GM10847 (cell line): ENCODE data around the gene NELL1.

Source experiments
- POLR2A ChIP-seq: IDR thresholded peaks from 2 replicates; pipeline ENCODE4 v1.6.1; 2011; ENCODE audit not compliant: insufficient read length; ENCODE audit errors: extremely low read depth

The NELL1 gene

GRCh38 chr11:21110415-21110814 lies 441.0 kb downstream of the NELL1 start:
- TF ChIP-seq POLR2A = no peak

DNA sequence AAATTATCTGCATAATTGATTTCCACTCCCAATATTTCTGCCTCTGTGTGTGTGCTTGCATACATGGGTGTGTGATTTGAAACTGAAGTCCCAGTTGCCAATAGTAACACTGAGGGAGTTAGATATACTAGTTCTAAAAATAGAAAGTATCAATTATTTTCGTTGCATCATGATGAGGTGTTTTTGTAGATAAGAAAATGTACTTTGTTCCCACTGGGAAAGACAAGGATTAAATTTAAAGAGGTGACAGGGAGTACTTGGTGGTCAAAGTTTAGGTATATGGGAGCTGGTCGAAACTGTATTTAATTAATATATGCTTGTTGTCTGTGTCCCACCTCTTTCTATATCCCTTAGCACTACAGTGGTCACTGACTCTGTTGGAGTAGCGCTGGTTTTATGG lies 444.5 kb downstream of the NELL1 start:
- TF ChIP-seq POLR2A = no peak

- no peak for TF ChIP-seq POLR2A
Observed at GRCh38 chr11:21116009-21116408, 446.6 kb downstream of the NELL1 start.

- no peak for TF ChIP-seq POLR2A
Observed at GRCh38 chr11:21119411-21119810, 450.0 kb downstream of the NELL1 start.

DNA sequence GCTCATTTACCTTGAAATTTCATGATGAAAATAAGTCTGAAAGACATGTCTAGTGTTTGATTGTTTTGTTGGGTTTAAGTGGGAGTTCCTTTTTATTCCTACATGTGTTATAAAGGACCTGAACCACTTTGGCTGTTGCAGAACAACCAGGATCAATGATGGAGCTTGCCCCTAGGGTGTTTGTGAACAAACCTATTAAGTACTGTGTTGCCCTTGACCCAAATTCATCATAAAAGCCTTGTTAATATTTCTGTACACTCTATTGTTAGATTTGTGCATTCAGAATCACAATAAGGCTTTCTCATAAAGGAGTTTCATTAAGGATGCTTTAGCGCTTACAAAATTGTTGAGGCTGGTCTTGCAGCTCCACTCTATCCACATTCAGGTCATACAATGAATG lies 452.6 kb downstream of the NELL1 start:
- TF ChIP-seq POLR2A = no peak

DNA sequence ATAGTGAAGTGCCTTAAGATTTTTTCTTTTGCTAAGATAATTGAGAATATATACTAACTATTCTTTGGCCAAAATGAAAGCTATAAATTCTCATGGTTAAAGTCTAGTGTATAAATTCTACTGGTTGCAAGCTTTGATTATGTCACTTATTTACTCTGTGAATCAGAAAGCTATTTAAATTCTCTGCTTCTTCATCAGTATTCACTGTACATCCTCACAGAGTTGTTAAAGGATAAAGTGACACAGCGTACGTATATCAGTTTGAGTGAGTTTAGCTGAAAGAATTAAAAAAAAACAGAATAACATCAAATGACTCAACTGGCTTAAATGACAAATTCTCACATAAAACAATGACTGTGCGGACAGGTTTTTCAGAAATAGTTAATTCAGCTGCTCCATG lies 453.1 kb downstream of the NELL1 start:
- no peak for TF ChIP-seq POLR2A

GRCh38 chr11:21132146-21132720 lies 462.8 kb downstream of the NELL1 start:
- no peak for TF ChIP-seq POLR2A

- TF ChIP-seq POLR2A = no peak
Observed at GRCh38 chr11:21133244-21133643, 463.9 kb downstream of the NELL1 start.

DNA sequence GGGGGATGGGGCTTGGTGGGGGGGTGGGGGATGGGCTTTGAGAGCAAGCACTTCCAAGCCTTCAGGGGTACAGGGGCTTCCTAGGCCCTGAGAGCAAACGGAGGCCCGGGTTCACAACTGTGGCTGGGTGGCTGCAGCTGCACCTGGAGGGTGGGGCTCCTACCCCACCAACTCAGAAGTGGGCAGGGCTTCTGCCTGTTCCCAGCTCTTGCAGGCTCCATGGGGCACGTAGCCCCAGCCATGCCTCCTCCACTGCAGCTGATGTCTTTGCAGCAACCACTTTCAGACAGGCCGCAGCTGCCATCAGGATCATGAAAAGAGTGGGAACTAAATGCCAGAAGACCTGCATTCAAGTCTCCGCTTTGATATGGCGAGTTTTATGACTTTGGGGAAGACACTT lies 464.3 kb downstream of the NELL1 start:
- TF ChIP-seq POLR2A = no peak

DNA sequence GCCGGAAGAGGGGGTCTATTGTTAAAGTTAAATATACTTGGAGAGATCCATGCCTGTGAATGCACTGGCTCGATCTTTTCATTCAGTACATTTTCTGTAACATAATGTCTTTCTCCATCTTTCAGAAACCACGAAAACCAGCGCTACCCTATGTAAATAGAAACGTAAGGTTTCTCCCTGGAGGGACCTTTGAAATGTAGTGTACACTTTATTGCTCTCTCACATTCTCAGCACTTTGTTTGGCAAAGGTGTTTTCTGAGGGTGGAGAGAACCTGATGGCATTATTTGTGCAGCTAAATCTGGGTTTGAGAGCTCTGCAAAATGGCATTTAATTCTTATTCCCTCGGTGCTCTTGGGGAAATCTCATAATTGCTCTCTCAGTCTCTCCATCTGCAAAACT lies 468.4 kb downstream of the NELL1 start:
- no peak for TF ChIP-seq POLR2A

GRCh38 chr11:21142007-21142406 lies 472.6 kb downstream of the NELL1 start:
- no peak for TF ChIP-seq POLR2A

DNA sequence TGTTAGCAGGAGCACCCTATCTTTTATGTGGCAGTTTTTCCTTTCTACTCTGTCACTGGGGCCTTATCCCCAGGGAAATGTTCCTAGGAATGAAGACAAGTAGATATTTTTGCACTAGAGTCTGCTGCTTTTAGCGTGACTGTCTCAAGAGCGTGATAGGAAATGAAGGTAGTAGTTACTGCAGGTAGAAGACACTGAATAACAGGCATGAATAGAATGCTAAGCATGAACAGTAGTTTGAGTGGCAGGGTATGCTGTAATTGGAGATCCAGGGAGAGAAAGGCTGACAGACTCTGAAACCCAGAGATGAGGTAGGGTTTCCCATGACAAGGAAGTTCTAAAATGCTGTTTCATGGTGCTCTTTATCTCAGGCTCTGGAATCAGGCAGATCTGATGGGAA lies 475.1 kb downstream of the NELL1 start:
- no peak for TF ChIP-seq POLR2A

DNA sequence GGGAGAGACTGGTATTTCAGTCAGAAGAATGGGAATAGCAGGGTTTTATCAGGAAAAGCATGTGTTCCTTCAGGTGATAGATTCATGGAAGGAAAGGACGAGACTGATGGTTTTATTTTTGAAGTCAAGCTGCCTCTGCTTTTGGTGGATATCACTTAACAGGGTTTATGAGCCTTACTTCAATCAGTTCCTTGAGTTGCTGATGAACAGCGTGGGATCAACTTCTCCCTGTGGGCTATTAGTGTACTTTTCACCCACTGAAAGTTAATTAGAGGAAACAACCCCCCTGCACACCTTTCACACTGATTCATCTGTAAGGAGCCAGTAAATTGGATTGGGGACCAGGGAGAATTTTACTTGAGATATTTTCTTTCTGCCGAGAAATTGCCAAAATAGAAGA lies 479.0 kb downstream of the NELL1 start:
- TF ChIP-seq POLR2A = no peak

DNA sequence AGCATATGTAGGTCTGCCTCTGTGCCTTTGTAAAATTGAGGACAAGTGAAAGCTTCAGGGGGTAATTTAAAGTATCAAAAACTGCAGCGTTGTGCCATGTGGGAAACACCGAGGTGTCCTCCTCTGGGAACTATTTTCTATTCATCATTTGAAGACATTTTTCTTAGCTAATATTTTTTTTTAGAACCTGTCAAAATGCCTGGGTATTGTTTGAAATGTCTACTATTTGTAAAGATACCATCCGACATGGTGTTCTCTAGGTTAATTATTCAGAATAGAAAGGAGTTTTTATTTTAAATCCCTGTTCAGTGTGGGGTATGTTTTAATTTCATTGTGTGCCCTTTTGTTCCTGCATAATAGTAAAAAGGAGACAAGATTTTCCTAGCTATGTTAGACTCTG lies 490.8 kb downstream of the NELL1 start:
- TF ChIP-seq POLR2A = no peak

DNA sequence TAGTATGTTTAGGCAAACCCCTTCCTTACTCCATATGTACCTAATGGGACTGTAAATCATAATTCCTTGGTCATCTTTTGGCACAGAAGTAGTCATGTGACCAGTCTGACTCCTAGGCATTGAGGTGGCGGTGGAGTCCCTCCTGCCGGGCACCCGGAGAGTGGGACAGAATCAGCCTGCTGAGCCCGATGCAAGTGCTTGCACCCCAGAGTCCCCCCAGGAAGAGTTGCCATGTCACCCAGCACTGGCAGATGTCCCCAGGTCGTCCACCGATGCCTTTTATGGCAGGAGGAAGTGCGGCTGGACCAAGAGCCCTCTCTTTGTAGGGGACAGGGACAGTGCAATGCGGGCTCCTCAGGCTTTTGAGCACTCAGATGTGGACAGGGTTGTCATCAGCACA lies 500.3 kb downstream of the NELL1 start:
- TF ChIP-seq POLR2A = no peak

DNA sequence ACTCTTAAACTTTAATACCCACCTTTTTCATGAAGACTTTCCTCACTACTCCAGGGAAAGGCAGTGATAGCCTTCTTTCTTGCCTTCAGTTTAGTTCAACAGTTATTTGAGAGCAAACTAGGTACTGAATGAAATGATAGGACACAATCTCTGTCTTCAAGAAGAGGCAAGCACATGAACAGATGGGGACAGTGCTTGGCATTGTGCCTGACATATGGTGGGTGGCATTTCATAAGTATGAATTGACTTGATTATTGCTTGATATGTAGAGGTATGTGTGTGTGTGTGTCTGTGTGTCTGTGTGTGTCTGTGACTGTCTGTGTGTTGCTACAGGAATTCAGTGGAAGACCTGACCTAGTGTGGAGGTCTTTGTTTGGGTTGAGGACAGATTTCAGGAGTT lies 504.1 kb downstream of the NELL1 start:
- no peak for TF ChIP-seq POLR2A

DNA sequence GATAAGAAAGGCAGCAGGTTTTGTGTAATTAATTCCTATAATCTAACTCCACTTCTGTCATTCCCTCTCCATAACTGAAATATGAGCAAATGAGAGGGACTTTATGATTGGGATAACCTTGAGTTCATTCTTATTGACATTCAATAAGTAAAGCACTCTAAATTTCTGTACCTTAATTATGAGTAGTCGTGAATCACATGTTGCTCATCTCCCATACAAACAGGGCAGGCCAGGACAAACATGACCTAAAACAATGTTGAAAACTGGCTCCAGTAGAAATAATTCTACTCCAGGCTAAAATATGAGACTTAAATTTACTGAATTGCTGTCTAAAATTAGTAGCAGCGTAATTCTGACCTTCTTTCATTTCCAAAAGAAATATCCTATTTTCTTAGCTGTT lies 505.4 kb downstream of the NELL1 start:
- TF ChIP-seq POLR2A = no peak

DNA sequence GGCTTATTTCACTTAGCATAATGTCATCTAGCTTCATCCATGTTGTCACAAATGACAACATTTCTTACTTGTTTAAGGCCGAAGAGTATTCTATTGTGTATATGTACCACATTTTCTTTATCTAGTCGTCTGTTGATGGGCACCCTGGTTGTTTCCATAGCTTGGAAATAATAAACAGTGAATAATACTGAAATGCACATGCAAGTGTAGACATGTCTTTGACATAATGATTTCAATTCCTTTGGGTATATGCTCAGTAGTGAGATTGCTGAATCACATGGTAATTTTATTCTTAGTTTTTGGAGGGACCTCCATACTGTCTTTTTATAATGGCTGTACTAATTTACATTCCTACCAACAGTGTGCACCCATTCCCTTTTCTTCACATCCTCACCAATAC lies 508.0 kb downstream of the NELL1 start:
- TF ChIP-seq POLR2A = no peak
